Dermis lymphatic vessel endothelial cell (primary cell): ENCODE measurements around the gene LTBP3. TPM values are rescaled to one million over a fixed set of nuclear protein-coding genes. Genes with fewer than 3 reads are reported as not detected.

Experiments used
- total RNA-seq: library from RNA; depleted of rRNA; stranded (reverse); fragments of >200 nt; gene quantifications from 2 replicates; pipeline ENCODE4 v1.2.1, GENCODE V29; 2014

The LTBP3 gene
- 15.6 and 23.5 TPM in 2 replicates for total RNA-seq

GRCh38 chr11:65558002-65558929 lies at the start of gene LTBP3:
LTBP3 (minus strand) TSS chr11:65558359; CDS start chr11:65557959, 400 bp downstream.

GRCh38 chr11:65595543-65596281 lies 37.6 kb upstream of the LTBP3 start, which contains the start of gene KCNK7:
KCNK7 (minus strand) TSS chr11:65595800; CDS start chr11:65595772, 28 bp downstream.

GRCh38 chr11:65575568-65576231 lies 17.5 kb upstream of the LTBP3 start, which contains the start of gene EHBP1L1:
EHBP1L1 (plus strand) TSS chr11:65576053; CDS start chr11:65576303, 250 bp downstream.

GRCh38 chr11:65572356-65573051 lies 14.3 kb upstream of the LTBP3 start, which contains the start of gene FAM89B:
FAM89B (plus strand) TSS chr11:65572538; CDS start chr11:65572670, 132 bp downstream.

GRCh38 chr11:65569973-65570918 lies 12.1 kb upstream of the LTBP3 start, which contains the start of gene ZNRD2:
ZNRD2 (plus strand) TSS chr11:65570477; CDS start chr11:65570492, 15 bp downstream.

GRCh38 chr11:65524741-65525545 lies 33.2 kb downstream of the LTBP3 start, which contains the start of gene SCYL1:
SCYL1 (plus strand) TSS chr11:65525083; CDS start chr11:65525154, 71 bp downstream.

GRCh38 chr11:65498977-65499712 lies 59.0 kb downstream of the LTBP3 start, which contains the start of gene MALAT1:
MALAT1 (plus strand) TSS chr11:65499045.

Other genes starting within 250 kb of the LTBP3 start
- gene CDC42EP2, start 243.5 kb downstream of the LTBP3 start, total RNA-seq = 7.3 and 8.2 TPM in 2 replicates
- 17.8 and 25.1 TPM in 2 replicates for gene DPF2, start 224.5 kb downstream of the LTBP3 start, total RNA-seq
- 0.09 and 0.22 TPM in 2 replicates for gene TIGD3, start 203.6 kb downstream of the LTBP3 start, total RNA-seq
- gene SLC25A45, start 175.7 kb downstream of the LTBP3 start, total RNA-seq = 0.87 and 1.3 TPM in 2 replicates
- gene FRMD8, start 171.7 kb downstream of the LTBP3 start, total RNA-seq = 73.0 and 77.6 TPM in 2 replicates
- gene NEAT1, start 135.6 kb downstream of the LTBP3 start, total RNA-seq = 50.3 and 79.9 TPM in 2 replicates
- gene MALAT1, start 59.3 kb downstream of the LTBP3 start, total RNA-seq = 2,968 and 4,091 TPM in 2 replicates
- gene SCYL1, start 33.3 kb downstream of the LTBP3 start, total RNA-seq = 36.6 and 44.3 TPM in 2 replicates
- gene ZNRD2, start 12.1 kb upstream of the LTBP3 start, total RNA-seq = 26.7 and 33.2 TPM in 2 replicates
- gene FAM89B, start 14.2 kb upstream of the LTBP3 start, total RNA-seq = 14.4 and 15.2 TPM in 2 replicates
- 3.1 and 3.4 TPM in 2 replicates for gene EHBP1L1, start 17.7 kb upstream of the LTBP3 start, total RNA-seq
- under 0.01 and 0.17 TPM in 2 replicates for gene KCNK7, start 37.4 kb upstream of the LTBP3 start, total RNA-seq
- 55.4 and 62.3 TPM in 2 replicates for gene MAP3K11, start 55.9 kb upstream of the LTBP3 start, total RNA-seq
- 11.4 and 11.8 TPM in 2 replicates for gene PCNX3, start 57.4 kb upstream of the LTBP3 start, total RNA-seq
- 41.6 and 57.3 TPM in 2 replicates for gene SIPA1, start 79.7 kb upstream of the LTBP3 start, total RNA-seq
- gene RELA, start 104.6 kb upstream of the LTBP3 start, total RNA-seq = 14.4 and 15.2 TPM in 2 replicates
- 37.0 and 43.6 TPM in 2 replicates for gene KAT5, start 153.9 kb upstream of the LTBP3 start, total RNA-seq
- gene RNASEH2C, start 162.4 kb upstream of the LTBP3 start, total RNA-seq = 52.2 and 55.8 TPM in 2 replicates
- 8.0 and 8.5 TPM in 2 replicates for gene AP5B1, start 222.6 kb upstream of the LTBP3 start, total RNA-seq
- not detected in 2 replicates for gene OVOL1, start 228.7 kb upstream of the LTBP3 start, total RNA-seq